Fibroblast of villous mesenchyme (primary cell): ENCODE measurements around the gene UNC80. TPM values are rescaled to one million over a fixed set of nuclear protein-coding genes. Genes with fewer than 3 reads are reported as not detected.

Source experiments
- DNase-seq: peaks from one replicate; pipeline ENCODE4 v3.0.0-alpha.2; 2010; ENCODE audit warnings: low read depth
- H3K4me3 ChIP-seq: 2 replicates; pipeline ENCODE4 v1.5.1; 2011; ENCODE audit warnings: low read depth, mild to moderate bottlenecking, low read length
- CTCF ChIP-seq: IDR thresholded peaks from 2 replicates; pipeline ENCODE4 v1.5.1; 2012; ENCODE audit warnings: low read depth, mild to moderate bottlenecking, low read length; ENCODE audit not compliant: insufficient read depth
- total RNA-seq: library from RNA; depleted of rRNA; stranded (reverse); fragments of >200 nt; gene quantifications from 2 replicates; pipeline ENCODE4 v1.2.3, GENCODE V29; 2012

UNC80 gene
- total RNA-seq, 1 donor, result not detected

- no peak for TF ChIP-seq CTCF
- DNase-seq, result no peak
- no peak overlapping the region for H3K4me3 ChIP-seq
Observed at GRCh38 chr2:209878701-209879100, 107.1 kb downstream of the UNC80 start.

- TF ChIP-seq CTCF, result no peak
- no peak overlapping the region for H3K4me3 ChIP-seq
- no peak for DNase-seq
Observed at GRCh38 chr2:209900638-209901037, 129.0 kb downstream of the UNC80 start.

GRCh38 chr2:209901172-209901571 is 129.5 kb downstream of the UNC80 start:
- no peak for TF ChIP-seq CTCF
- H3K4me3 ChIP-seq, result no peak overlapping the region
- DNase-seq, result no peak

GRCh38 chr2:209905691-209906090 is 134.1 kb downstream of the UNC80 start:
- no peak for DNase-seq
- no peak for TF ChIP-seq CTCF
- H3K4me3 ChIP-seq, result no peak overlapping the region

- TF ChIP-seq CTCF, result no peak
- DNase-seq, result no peak
- H3K4me3 ChIP-seq, result no peak overlapping the region
Observed at GRCh38 chr2:209907746-209908145, 136.1 kb downstream of the UNC80 start.

GRCh38 chr2:209908511-209908910 is 136.9 kb downstream of the UNC80 start:
- TF ChIP-seq CTCF, result no peak
- H3K4me3 ChIP-seq, result no peak overlapping the region
- no peak for DNase-seq

- H3K4me3 ChIP-seq, result no peak overlapping the region
- TF ChIP-seq CTCF, result no peak
- no peak for DNase-seq
Observed at GRCh38 chr2:209911486-209911885, 139.9 kb downstream of the UNC80 start.
